GM12878 (cell line): ENCODE measurements around the gene TIMP4. TPM values are rescaled to one million over a fixed set of nuclear protein-coding genes. Genes with fewer than 3 reads are reported as not detected.
A peak's percentile ranks its signal among the peaks of the same experiment; 100 is the strongest.

ENCODE experiments used
- ATF3 ChIP-seq: IDR thresholded peaks from 2 replicates; pipeline ENCODE4 v1.6.1; 2011; ENCODE audit warnings: low read depth, mild to moderate bottlenecking, low read length, moderate library complexity, borderline replicate concordance; ENCODE audit errors: extremely low read depth
- CEBPB ChIP-seq, 2 experiments: fragments of 150-350 bp in 1 of 2; IDR thresholded peaks; 2 replicates each; pipeline ENCODE4 v1.6.1; 2012 to 2014; ENCODE audit warnings: low read depth in 2 of 2, low read length in 2 of 2, borderline replicate concordance in 1 of 2, inconsistent platforms in 1 of 2
- CHD2 ChIP-seq: IDR thresholded peaks from 2 replicates; pipeline ENCODE4 v1.6.1; 2011; ENCODE audit warnings: low read depth, low read length, improper control_type of control experiment, borderline replicate concordance
- CUX1 ChIP-seq: IDR thresholded peaks from 2 replicates; pipeline ENCODE4 v1.6.1; 2012; ENCODE audit warnings: improper control_type of control experiment, low read depth, low read length; ENCODE audit not compliant: insufficient replicate concordance
- EGR1 ChIP-seq, 2 experiments: IDR thresholded peaks; 1 replicate in 1 of 2; 2 replicates in 1 of 2; pipeline ENCODE4 v1.6.1; 2011 to 2012; ENCODE audit warnings: low read depth in 2 of 2, low read length in 2 of 2, borderline replicate concordance in 1 of 2, mild to moderate bottlenecking in 1 of 2, moderate library complexity in 1 of 2
- ETV6 ChIP-seq, 2 experiments: fragments of 450-650 bp in 1 of 2; IDR thresholded peaks in 1 of 2; conservative IDR thresholded peaks in 1 of 2; 2 replicates each; pipeline ENCODE4 v1.6.1; 2014; ENCODE audit warnings: antibody characterized with exemption in 1 of 2, borderline replicate concordance in 1 of 2, low read depth in 1 of 2, mild to moderate bottlenecking in 1 of 2, moderate library complexity in 1 of 2
- EZH2 ChIP-seq: IDR thresholded peaks from 2 replicates; pipeline ENCODE4 v1.6.1; 2012; ENCODE audit warnings: low read depth, mild to moderate bottlenecking, control low read depth, inconsistent platforms, low read length, borderline replicate concordance; ENCODE audit not compliant: control insufficient read depth
- MEF2B ChIP-seq: fragments of 450-650 bp; IDR thresholded peaks from 2 replicates; pipeline ENCODE4 v1.6.1; 2018; ENCODE audit warnings: mild to moderate bottlenecking, moderate library complexity; ENCODE audit not compliant: partially characterized antibody, poor library complexity, severe bottlenecking
- MTA2 ChIP-seq: fragments of 450-650 bp; IDR thresholded peaks from 2 replicates; pipeline ENCODE4 v1.6.1; 2016; ENCODE audit warnings: low read depth, mild to moderate bottlenecking, moderate library complexity
- NBN ChIP-seq: fragments of 450-650 bp; IDR thresholded peaks from 2 replicates; pipeline ENCODE4 v1.6.1; 2016
- NFIC ChIP-seq: IDR thresholded peaks from 2 replicates; pipeline ENCODE4 v1.6.1; 2012; ENCODE audit warnings: low read depth, mild to moderate bottlenecking, inconsistent platforms, low read length, moderate library complexity
- POU2F2 ChIP-seq: IDR thresholded peaks from 3 replicates; pipeline ENCODE4 v1.6.1; 2011; ENCODE audit warnings: low read depth, mild to moderate bottlenecking, low read length, borderline replicate concordance
- STAT3 ChIP-seq: IDR thresholded peaks from 2 replicates; pipeline ENCODE4 v1.6.1; 2011; ENCODE audit warnings: low read depth, low read length, improper control_type of control experiment
- ZBTB11 ChIP-seq: fragments of 450-650 bp; formaldehyde crosslinking; IDR thresholded peaks from 2 replicates; pipeline ENCODE4 v1.5.0; 2022; ENCODE audit warnings: mild to moderate bottlenecking, missing genetic modification characterization
- ZNF217 ChIP-seq: fragments of 450-650 bp; IDR thresholded peaks from 2 replicates; pipeline ENCODE4 v1.6.1; 2017; ENCODE audit warnings: antibody characterized with exemption, mild to moderate bottlenecking
- polyA plus RNA-seq, 11 experiments: library from polyadenylated mRNA; depleted of rRNA in 4 of 11; unstranded in 6 of 11; stranded (reverse) in 5 of 11; fragments of >200 nt; fragmentation: Nextera tagmentation in 4 of 11; fragmentation: Illumina TruSeq in 1 of 11; extraction: Ambion mirVana in 4 of 11; extraction: Trizol in 1 of 11; gene quantifications; 1 replicate in 1 of 11; 2 replicates in 10 of 11; pipeline versions ENCODE4 v1.2.1 to v1.2.3, GENCODE V29; 2011 to 2016; ENCODE audit warnings: inconsistent platforms in 2 of 11, missing spikeins in 2 of 11, low read depth in 1 of 11
- total RNA-seq, 4 experiments: library from RNA; depleted of rRNA in 3 of 4; stranded (reverse); fragments of >200 nt in 3 of 4; fragmentation: Illumina TruSeq in 1 of 4; extraction: Trizol in 1 of 4; gene quantifications; 2 replicates each; pipeline versions ENCODE4 v1.2.1 to v1.2.3, GENCODE V29; 2013 to 2021
- TF ChIP-seq, protein P1 (sequence below): IDR thresholded peaks from 2 replicates; pipeline ENCODE4 v1.6.1; 2011; ENCODE audit warnings: borderline replicate concordance, low read depth, mild to moderate bottlenecking, moderate library complexity, low read length; ENCODE audit not compliant: insufficient read depth, poor library complexity, severe bottlenecking

TIMP4 gene
- total and polyA plus RNA-seq, 10 of the 15 experiments (the other 5 are each of a cell fraction or from before 2014, with no cell fraction given), result 0.07 TPM; not detected in 9

DNA sequence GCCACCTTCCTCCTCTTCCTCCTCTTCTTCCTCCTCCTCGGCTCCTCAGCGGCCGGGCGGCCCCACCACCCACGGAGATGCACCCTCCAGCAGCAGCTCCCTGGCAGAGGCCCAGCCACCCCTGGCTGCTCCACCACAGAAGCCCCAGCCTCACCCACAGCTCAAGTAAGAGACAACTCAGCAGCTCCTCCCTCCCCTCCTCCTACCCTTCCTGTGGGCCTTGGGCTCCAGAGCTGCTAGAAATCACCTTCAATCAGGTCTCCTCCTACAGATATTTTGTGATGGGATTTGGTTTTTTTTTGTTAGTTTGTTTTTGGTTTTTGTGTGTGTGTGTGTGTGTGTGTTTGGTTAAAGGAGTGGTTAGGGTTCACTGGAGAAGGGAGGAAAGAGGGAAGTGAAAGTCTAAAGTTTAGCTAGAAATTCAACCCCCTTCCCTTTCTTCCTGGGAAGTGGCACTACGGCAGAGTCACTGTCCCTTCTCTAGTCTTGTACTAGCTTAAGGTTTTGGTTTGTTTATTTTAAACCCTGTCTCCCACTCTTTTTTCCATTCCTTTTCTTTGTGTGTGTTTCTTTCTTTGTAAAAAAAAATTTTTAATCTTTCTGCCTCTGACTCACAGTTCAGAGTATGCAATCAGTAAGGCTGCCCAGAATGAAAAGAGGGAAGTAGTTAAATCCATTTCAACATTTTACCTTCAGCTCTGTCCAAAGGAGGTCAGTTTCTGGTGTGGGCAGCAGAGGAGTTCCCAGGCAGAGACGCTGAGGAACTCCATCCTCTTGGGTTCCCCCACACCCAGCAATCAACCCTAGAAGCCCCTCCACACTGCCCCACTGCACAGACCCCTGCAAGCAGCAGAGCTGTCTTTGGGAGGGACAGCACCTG, 29.0 kb upstream of the TIMP4 start (continued):
- TF ChIP-seq CUX1 (no peak), NFIC (peak; percentile 89), NBN (peak; percentile 99), CEBPB (IDR thresholded peaks at IDR 0.05; ENCODE audit: borderline replicate concordance in 1 of 2, low read depth in 2 of 2, low read length in 2 of 2) (no peak), STAT3 (no peak), MEF2B (peak; percentile 60), CHD2 (no peak), POU2F2 (no peak), ATF3 (no peak), ZBTB11 (CRISPR knock-in tag) (no peak), MTA2 (peak; percentile 92), EZH2 (no peak), ZNF217 (peak; percentile 28; the same call in 1 of the 2 replicates), EGR1 (IDR thresholded peaks at IDR 0.05; ENCODE audit: borderline replicate concordance in 1 of 2, low read depth in 2 of 2, low read length in 2 of 2) (peak in 1 of 2 experiments; percentile 61; a peak in 1 of 3 replicates), ETV6 (conservative IDR thresholded peaks at IDR 0.05 in 1 of 2, IDR thresholded peaks at IDR 0.05 in 1 of 2; ENCODE audit: borderline replicate concordance in 1 of 2, low read depth in 1 of 2) (peak in 1 of 2 experiments; percentile 74; a peak in 2 of 4 replicates)
- TF ChIP-seq, protein P1, sequence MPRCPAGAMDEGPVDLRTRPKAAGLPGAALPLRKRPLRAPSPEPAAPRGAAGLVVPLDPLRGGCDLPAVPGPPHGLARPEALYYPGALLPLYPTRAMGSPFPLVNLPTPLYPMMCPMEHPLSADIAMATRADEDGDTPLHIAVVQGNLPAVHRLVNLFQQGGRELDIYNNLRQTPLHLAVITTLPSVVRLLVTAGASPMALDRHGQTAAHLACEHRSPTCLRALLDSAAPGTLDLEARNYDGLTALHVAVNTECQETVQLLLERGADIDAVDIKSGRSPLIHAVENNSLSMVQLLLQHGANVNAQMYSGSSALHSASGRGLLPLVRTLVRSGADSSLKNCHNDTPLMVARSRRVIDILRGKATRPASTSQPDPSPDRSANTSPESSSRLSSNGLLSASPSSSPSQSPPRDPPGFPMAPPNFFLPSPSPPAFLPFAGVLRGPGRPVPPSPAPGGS, result no peak
